ENCODE data around the gene BTN1A1.
"Not testable (repeated sequence)": the region's sequence is repeated elsewhere in the genome, so short reads cannot be mapped to it uniquely, and the experiment has no call there.

Gene BTN1A1

DNA sequence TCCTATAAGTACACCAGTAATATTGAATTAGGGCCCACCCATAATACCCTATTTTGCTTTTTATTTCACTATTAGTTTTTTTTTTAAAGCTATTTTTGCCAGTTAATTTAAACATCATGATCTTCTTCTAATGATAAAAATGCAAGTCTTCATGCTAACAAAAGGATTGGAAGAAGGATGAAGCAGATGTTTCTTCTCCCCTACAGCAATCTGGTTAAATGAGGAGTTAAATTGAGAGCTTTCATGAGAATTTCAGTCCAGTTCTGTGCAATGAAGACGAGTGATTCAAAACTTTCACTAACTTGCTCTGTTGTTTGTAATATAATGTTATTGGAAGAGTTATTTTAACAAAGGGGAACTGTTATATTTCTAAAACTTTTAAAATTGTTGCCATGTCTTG is 41.5 kb downstream of the BTN1A1 start:
- TF ChIP-seq, protein P1, sequence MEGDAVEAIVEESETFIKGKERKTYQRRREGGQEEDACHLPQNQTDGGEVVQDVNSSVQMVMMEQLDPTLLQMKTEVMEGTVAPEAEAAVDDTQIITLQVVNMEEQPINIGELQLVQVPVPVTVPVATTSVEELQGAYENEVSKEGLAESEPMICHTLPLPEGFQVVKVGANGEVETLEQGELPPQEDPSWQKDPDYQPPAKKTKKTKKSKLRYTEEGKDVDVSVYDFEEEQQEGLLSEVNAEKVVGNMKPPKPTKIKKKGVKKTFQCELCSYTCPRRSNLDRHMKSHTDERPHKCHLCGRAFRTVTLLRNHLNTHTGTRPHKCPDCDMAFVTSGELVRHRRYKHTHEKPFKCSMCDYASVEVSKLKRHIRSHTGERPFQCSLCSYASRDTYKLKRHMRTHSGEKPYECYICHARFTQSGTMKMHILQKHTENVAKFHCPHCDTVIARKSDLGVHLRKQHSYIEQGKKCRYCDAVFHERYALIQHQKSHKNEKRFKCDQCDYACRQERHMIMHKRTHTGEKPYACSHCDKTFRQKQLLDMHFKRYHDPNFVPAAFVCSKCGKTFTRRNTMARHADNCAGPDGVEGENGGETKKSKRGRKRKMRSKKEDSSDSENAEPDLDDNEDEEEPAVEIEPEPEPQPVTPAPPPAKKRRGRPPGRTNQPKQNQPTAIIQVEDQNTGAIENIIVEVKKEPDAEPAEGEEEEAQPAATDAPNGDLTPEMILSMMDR (IDR thresholded peaks at IDR 0.05; ENCODE audit: low read depth, low read length, missing control alignments) = no peak
- in situ Hi-C loops (cut with HindIII; ENCODE audit: low sequenced_read_pairs) = no loop called here
- DNase-seq (ENCODE audit: low read depth) = no peak
- H3K4me3 ChIP-seq (ENCODE audit: low read depth, low read length) = no peak overlapping the region

- in situ Hi-C loops (cut with HindIII; ENCODE audit: low sequenced_read_pairs) = no loop called here
- DNase-seq (ENCODE audit: low read depth) = no peak
- TF ChIP-seq, protein P1 (IDR thresholded peaks at IDR 0.05; ENCODE audit: low read depth, low read length, missing control alignments) = peak; percentile 56
- no peak overlapping the region for H3K4me3 ChIP-seq (ENCODE audit: low read depth, low read length)
Measured at GRCh38 chr6:26543953-26544352, 43.9 kb downstream of the BTN1A1 start.

GRCh38 chr6:26544473-26544872 is 44.4 kb downstream of the BTN1A1 start:
- in situ Hi-C loops (cut with HindIII; ENCODE audit: low sequenced_read_pairs) = no loop called here
- TF ChIP-seq, protein P1 (IDR thresholded peaks at IDR 0.05; ENCODE audit: low read depth, low read length, missing control alignments) = no peak
- no peak for DNase-seq (ENCODE audit: low read depth)
- no peak overlapping the region for H3K4me3 ChIP-seq (ENCODE audit: low read depth, low read length)

DNA sequence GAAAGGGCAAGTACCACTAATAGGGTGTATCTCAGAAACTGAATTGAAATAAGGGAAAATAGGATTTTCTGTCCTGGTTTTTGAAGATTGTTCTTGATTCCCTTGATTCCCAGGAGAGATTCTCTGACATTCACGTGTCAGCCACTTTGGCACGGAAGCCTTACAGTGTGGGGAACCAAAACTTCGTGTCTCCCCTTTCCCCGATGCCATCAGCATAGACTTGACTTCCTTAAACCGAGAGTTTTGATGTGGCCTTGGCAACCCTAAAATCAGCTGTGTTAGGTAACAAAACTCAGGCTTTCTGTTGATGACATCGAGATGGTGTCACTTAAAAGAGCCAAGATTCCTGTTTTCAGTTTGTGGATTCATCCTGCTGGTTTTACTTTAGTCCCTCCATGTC is 45.5 kb downstream of the BTN1A1 start:
- no peak for DNase-seq (ENCODE audit: low read depth)
- in situ Hi-C loops (cut with HindIII; ENCODE audit: low sequenced_read_pairs) = no loop called here
- TF ChIP-seq, protein P1 (IDR thresholded peaks at IDR 0.05; ENCODE audit: low read depth, low read length, missing control alignments) = no peak
- no peak overlapping the region for H3K4me3 ChIP-seq (ENCODE audit: low read depth, low read length)

DNA sequence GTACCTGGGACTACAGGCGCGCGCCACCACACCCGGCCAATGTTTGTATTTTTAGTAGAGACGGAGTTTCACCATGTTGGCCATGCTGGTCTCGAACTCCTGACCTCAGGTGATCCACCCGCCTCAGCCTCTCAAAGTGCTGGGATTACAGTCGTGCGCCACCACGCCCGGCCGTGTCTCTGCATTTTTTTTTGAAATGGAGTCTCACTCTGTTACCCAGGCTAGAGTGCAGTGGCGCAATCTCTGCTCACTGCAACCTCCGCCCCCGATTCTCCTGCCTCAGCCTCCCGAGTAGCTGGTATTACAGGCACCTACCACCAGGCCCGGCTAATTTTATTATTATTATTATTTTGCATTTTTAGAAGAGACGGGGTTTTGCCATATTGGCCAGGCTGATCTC is 47.3 kb downstream of the BTN1A1 start:
- DNase-seq (ENCODE audit: low read depth); H3K4me3 ChIP-seq (ENCODE audit: low read depth, low read length); in situ Hi-C loops (cut with HindIII; ENCODE audit: low sequenced_read_pairs): not testable (repeated sequence)

DNA sequence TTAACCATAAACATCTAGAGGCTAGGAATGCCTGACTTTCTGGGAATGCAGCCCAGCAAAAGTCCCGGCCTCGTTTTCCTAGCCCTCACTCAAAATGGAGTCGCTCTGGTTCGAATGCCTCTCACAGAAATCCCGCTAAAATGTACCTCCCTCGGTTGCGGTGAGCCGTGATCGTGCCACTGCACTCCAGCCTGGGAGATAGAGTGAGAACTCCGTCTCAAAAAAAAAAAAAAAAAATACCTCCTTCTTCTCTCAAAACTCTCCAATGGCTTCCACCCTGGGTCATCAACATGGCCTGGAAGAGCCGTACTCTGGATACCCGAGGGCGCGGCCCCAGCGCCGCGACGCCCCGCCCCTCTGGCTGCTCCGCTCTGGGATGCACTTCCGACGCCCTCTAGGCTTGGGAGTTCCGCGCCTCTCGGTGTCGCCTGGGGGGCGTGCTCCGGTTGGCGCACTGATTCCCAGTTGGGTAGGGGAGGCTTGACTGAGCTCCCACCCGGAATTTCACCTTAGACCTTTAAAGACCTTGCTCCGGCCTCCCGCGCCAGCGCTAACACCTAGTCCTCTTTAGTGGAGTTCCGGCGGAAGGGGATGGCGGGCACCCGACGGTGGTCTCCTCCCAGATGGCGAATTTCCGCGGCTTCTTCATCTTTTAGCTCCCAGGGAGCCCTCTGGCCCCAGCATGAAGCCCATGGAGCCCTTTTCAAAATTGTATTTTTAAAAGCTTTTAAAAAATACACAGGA is 50.3 kb downstream of the BTN1A1 start:
- DNase-seq (ENCODE audit: low read depth) = no peak
- in situ Hi-C loops (cut with HindIII; ENCODE audit: low sequenced_read_pairs) = loop anchor here (5.0 kb wide), 1 partner anchor 42 kb away; no protein-coding TSS in a partner anchor
- H3K4me3 ChIP-seq (ENCODE audit: low read depth, low read length) = peak overlapping the region; percentile 49

DNA sequence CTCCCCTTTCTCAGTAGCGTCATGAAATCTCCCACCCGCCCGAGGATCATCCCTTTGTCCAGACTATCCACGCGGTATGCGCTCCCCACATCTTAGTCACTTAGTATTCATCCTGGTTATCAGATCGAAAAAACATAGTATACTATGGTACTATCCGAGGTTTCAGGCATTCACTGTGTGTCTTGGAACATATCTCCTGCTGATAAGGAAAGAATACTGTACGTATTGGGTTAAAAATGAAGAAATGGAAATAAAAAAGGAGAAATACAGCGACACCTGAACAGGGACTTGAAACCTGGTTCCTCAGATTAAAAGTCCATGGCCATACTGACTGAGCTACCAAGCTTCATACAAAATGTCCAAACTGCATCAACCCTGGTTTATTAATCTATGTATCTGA is 52.1 kb downstream of the BTN1A1 start:
- in situ Hi-C loops (cut with HindIII; ENCODE audit: low sequenced_read_pairs) = loop anchor here (5.0 kb wide), 1 partner anchor 40 kb away; no protein-coding TSS in a partner anchor
- DNase-seq (ENCODE audit: low read depth) = no peak
- TF ChIP-seq, protein P1 (IDR thresholded peaks at IDR 0.05; ENCODE audit: low read depth, low read length, missing control alignments) = no peak
- no peak overlapping the region for H3K4me3 ChIP-seq (ENCODE audit: low read depth, low read length)

More for the DNA sequence above, 50.3 kb downstream of the BTN1A1 start:
- TF ChIP-seq, protein P1 (IDR thresholded peaks at IDR 0.05; ENCODE audit: low read depth, low read length, missing control alignments) = peak; percentile 2

Data from astrocyte of the cerebellum (primary cell).